ENCODE data around the gene CYP4A11. TPM values are rescaled to one million over a fixed set of nuclear protein-coding genes. Genes with fewer than 3 reads are reported as not detected.
A peak's percentile ranks its signal among the peaks of the same experiment; 100 is the strongest.
"Not testable (repeated sequence)": the region's sequence is repeated elsewhere in the genome, so short reads cannot be mapped to it uniquely, and the experiment has no call there.

The CYP4A11 gene
- total RNA-seq, 2 donors from 2014 or later = not detected

GRCh38 chr1:46903481-46903880 is 37.8 kb downstream of the CYP4A11 start:
- H3K9me3 ChIP-seq = no peaks in the 10 kb centered on the region
- intact Hi-C loops (cut with DNase I) = no loop called here
- H3K27ac ChIP-seq = peak overlapping the region in 1 of 2 donors; percentile 57
- H3K4me3 ChIP-seq = no peak overlapping the region
- TF ChIP-seq POLR2AphosphoS5 (IDR thresholded peaks at IDR 0.05) (peak; percentile 71), POLR2A (IDR thresholded peaks at IDR 0.05) (no peak)
- no peaks in the 10 kb centered on the region for H3K27me3 ChIP-seq (replicated peaks; ENCODE audit: insufficient read depth)
- H3K36me3 ChIP-seq = no peaks in the 10 kb centered on the region
- H3K4me1 ChIP-seq (replicated peaks) = no peaks in the 10 kb centered on the region
- DNase-seq (ENCODE audit: low spot score) = peak; percentile 56
- 53% methylated on average over 4 of the region's 4 CpGs for WGBS

GRCh38 chr1:46900401-46900800 is 40.9 kb downstream of the CYP4A11 start:
- Histone ChIP-seq H3K4me3 (no peak overlapping the region), H3K36me3 (no peaks in the 10 kb centered on the region), H3K4me1 (replicated peaks) (no peaks in the 10 kb centered on the region), H3K9me3 (no peaks in the 10 kb centered on the region), H3K27ac (no peak overlapping the region), H3K27me3 (replicated peaks; ENCODE audit: insufficient read depth) (no peaks in the 10 kb centered on the region)
- no peak for DNase-seq (ENCODE audit: low spot score)
- intact Hi-C loops (cut with DNase I) = no loop called here
- TF ChIP-seq, protein P1, sequence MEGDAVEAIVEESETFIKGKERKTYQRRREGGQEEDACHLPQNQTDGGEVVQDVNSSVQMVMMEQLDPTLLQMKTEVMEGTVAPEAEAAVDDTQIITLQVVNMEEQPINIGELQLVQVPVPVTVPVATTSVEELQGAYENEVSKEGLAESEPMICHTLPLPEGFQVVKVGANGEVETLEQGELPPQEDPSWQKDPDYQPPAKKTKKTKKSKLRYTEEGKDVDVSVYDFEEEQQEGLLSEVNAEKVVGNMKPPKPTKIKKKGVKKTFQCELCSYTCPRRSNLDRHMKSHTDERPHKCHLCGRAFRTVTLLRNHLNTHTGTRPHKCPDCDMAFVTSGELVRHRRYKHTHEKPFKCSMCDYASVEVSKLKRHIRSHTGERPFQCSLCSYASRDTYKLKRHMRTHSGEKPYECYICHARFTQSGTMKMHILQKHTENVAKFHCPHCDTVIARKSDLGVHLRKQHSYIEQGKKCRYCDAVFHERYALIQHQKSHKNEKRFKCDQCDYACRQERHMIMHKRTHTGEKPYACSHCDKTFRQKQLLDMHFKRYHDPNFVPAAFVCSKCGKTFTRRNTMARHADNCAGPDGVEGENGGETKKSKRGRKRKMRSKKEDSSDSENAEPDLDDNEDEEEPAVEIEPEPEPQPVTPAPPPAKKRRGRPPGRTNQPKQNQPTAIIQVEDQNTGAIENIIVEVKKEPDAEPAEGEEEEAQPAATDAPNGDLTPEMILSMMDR (IDR thresholded peaks at IDR 0.05) = no peak
- TF ChIP-seq POLR2AphosphoS5 (IDR thresholded peaks at IDR 0.05) (no peak), POLR2A (IDR thresholded peaks at IDR 0.05) (no peak)
- 63% methylated on average over 1 of the region's 1 CpG for WGBS

- H3K36me3 ChIP-seq; H3K27me3 ChIP-seq (replicated peaks; ENCODE audit: insufficient read depth); H3K4me3 ChIP-seq; H3K9me3 ChIP-seq; H3K27ac ChIP-seq; intact Hi-C loops (cut with DNase I); DNase-seq (ENCODE audit: low spot score); H3K4me1 ChIP-seq (replicated peaks): not testable (repeated sequence)
- 76% methylated on average over 3 of the region's 3 CpGs for WGBS
Observed at GRCh38 chr1:46881656-46882055, 59.6 kb downstream of the CYP4A11 start.

Small RNAs within 50 kb of the gene (small RNA-seq; reads per million reads assigned to genes)
- 0 reads per million in 2 donors for gene CYP4A26P

Other genes with a start within 250 kb of the CYP4A11 start
- 100 to 1,000 TPM in 1 of 2 donors, 10 to 100 TPM in 1; 99.9 to 116 TPM for gene EFCAB14, start 222.4 kb downstream of the CYP4A11 start, total RNA-seq
- 10 to 100 TPM; 41.4 to 73.3 TPM for gene CYP4B1, start 142.4 kb downstream of the CYP4A11 start, total RNA-seq
- gene CYP4X1, start 82.2 kb upstream of the CYP4A11 start, total RNA-seq = 10 to 100 TPM; 34.7 TPM
- 1 to 10 TPM in 1 of 2 donors, under 1 TPM in 1; 0.87 to 2.0 TPM for gene CYP4Z1, start 125.8 kb upstream of the CYP4A11 start, total RNA-seq
- not detected for gene CYP4A22, start 196.0 kb upstream of the CYP4A11 start, total RNA-seq
- 10 to 100 TPM in 1 of 2 donors, 1 to 10 TPM in 1; 5.9 to 36.1 TPM for gene PDZK1IP1, start 248.6 kb upstream of the CYP4A11 start, total RNA-seq